GM20431 (cell line): ENCODE measurements around the gene ZNF417.
"Not testable (repeated sequence)": the region's sequence is repeated elsewhere in the genome, so short reads cannot be mapped to it uniquely, and the experiment has no call there.

ENCODE experiments used
- in situ Hi-C: fragments of 300-500 bp; cut with MseI, MboI; formaldehyde crosslinking; loops from one replicate; pipeline ENCODE4 v1.15.0; 2020; ENCODE audit warnings: low sequenced_read_pairs; ENCODE audit not compliant: unreplicated experiment

The ZNF417 gene

GRCh38 chr19:57888107-57888559 is 28.3 kb downstream of the ZNF417 start:
- in situ Hi-C loops: no loop called here

- in situ Hi-C loops: no loop called here
Measured at GRCh38 chr19:57887195-57887941, 29.0 kb downstream of the ZNF417 start.

DNA sequence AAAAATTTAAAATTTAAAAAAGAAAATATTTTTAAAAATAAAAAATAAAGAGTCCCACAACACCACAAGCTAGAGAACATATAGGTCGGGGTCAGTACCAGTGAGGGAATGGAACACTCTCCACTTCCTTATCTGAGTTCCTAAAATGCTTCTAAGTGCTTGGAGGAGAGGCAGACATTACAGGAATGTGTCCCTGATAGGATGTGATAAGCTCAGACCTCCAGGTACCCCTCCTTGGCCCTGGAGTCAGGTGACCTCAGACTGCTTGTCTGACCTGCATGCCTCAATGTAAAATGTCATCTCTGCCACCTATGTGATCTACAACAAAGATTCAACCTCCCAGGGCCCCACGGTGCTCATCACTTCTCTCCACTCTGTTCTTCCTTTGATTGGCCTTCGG is 30.3 kb downstream of the ZNF417 start:
- in situ Hi-C loops: no loop called here

DNA sequence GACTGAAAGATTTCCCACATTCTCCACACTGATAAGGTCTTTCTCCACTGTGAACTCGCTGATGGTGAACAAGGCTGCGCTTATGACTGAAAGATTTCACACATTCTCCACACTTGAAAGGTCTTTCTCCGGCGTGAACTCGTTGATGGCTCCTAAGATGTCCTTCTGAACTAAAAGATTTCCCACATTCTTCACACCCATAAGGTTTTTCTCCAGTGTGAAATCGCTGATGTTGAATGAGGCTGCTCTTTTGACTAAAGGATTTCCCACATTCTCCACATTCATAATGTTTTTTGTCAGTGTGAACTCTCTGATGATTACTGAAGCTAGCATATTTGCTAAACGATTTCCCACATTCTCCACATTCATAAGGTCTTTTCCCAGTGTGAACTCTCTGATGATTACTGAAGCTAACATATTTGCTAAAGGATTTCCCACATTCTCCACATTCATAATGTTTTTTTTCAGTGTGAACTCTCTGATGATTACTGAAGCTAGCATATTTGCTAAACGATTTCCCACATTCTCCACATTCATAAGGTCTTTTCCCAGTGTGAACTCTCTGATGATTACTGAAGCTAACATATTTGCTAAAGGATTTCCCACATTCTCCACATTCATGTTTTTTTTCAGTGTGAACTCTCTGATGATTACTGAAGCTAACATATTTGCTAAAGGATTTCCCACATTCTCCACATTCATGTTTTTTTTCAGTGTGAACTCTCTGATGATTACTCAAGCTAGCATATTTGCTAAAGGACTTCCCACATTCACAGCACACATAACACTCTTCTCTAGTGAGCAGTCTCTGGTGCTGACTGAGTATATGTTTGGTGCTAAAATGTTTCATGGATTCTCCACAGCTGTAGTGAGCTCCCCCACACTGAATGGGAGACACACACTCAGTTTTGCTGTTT is 42.3 kb downstream of the ZNF417 start:
- in situ Hi-C loops: not testable (repeated sequence)

GRCh38 chr19:57872450-57872849 is 43.9 kb downstream of the ZNF417 start:
- in situ Hi-C loops: no loop called here

DNA sequence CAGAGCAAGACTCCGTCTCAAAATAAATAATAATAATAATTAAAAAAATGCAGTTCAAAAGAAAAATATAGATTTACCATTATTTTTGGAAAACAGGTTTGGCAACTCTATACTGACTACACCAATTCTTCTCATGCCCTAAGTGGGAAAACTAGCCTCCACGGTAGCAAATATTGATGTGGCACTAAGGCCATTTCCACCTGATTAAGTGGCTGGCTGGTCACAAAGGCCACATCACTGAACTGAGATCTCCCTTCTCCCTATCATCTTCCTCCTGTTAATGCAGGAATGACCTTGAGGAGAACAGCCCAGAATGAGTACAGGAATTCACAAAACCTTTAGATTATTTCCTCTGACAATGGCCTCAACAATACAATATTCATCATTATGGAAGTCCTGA is 46.2 kb downstream of the ZNF417 start:
- in situ Hi-C loops: no loop called here

GRCh38 chr19:57869655-57870054 is 46.7 kb downstream of the ZNF417 start:
- in situ Hi-C loops: not testable (repeated sequence)

GRCh38 chr19:57867868-57868492 is 48.4 kb downstream of the ZNF417 start:
- in situ Hi-C loops: no loop called here
